ENCODE measurements around the gene ACTRT2.

The ACTRT2 gene

DNA sequence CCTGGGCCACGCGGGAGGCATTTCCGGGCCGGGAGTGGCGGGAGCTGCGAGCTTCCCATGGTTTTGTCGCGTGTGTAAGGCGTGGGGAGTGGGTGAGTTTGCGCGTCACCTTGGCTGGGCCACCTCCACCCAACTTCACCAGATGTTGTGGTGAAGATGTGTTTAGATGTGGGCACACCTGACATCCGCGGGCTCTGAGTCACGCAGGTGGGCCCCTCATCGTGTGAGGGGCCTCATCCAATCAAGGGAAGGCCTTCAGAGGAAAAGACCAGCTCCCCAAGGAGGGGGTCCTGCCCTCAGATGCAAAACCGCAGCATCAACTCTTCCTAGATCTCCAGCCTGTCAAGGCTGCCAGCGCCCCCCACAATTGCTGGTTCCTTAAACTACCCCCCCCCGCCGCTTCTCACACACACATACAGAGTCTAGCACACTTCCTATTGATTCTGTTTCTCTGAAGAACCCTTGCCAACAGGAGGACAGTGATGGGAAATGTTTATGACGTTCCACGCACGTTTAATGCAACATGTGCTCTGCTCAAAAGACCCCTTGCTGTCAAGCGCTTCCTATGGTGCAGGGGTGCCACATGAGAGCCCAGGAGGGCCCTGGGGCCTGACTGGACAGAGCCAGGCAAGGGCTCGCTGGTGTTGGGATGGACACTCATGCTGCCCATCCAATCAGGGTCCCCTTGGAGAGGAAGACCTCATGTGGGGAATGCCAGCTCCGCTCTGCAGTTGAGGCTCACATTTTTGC is 11.9 kb downstream of the ACTRT2 start:
- peak; percentile 30 for DNase-seq

DNA sequence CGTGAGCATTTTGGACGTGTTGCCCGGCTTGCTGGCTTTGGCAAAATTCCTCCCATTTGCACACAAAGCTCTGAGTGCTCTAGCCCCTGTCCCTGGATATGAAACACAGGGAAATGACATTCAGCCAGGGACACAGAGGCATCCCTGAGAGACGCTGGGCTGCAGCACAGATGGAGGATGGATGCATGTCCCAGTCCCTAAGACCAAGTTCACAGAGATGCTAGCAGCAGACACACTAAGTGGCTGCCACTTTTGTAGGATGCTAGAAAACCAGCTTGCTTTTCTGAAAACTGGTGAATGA is 12.5 kb downstream of the ACTRT2 start:
- DNase-seq, result peak; percentile 25

DNA sequence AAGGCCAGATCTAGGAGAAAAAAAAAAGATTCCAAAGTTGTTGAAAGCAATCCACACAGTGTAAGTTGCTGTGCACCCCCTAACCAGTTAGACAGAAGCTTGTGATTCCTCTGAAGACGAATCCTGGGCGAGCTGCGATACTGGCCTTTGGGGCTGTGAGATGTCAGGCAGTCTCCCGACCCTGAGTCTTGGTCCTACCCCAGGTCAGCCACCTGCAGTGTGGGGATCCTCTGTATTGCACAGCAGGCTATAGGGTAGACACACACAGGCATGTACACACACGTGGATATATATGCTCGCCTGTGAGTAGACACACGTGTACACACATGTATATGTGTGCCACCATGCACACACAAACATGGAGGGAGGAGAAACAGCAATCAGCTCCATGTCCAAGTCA is 12.9 kb downstream of the ACTRT2 start:
- DNase-seq, result peak; percentile 6

DNA sequence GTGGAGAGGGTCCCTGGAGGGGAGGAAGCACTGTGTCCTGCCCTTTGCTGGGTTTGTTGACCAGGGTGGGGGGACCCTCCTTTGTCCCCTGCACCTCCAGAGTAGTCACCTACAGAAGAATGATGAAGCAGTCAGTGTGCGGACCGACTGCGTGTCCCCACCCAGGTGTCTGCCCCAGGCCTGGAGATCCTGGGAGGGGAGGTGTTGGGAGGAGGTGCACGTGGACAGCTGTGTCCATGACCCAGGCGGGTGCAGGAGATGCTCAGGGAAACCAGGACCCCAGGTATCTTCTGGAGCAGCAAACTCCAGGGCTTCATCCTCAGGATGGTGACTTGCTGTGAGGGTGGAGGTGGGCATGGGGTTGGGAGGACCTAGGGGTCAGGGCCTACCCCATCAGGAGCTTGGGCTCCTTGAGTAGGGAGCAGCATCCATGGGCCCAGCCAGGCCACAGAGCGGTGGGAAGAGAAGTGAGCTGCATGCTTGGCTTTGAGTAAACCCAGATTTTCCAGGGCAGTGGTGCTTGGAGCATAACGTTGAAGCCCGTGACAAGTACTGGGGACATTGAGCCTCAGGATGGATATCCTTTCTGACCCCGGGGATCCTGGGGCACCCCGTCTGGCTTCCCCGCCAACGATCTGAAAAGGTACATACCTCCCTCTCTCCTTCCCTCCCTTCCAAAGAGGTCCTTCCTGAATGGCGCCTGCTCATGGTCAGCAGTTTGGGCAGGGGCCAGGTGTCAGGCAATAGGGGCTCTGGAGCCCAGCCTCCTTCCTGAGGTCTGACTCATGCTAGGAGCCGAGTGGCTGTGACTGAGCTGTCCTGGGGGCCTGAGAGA is 13.7 kb downstream of the ACTRT2 start:
- no peak for DNase-seq

DNA sequence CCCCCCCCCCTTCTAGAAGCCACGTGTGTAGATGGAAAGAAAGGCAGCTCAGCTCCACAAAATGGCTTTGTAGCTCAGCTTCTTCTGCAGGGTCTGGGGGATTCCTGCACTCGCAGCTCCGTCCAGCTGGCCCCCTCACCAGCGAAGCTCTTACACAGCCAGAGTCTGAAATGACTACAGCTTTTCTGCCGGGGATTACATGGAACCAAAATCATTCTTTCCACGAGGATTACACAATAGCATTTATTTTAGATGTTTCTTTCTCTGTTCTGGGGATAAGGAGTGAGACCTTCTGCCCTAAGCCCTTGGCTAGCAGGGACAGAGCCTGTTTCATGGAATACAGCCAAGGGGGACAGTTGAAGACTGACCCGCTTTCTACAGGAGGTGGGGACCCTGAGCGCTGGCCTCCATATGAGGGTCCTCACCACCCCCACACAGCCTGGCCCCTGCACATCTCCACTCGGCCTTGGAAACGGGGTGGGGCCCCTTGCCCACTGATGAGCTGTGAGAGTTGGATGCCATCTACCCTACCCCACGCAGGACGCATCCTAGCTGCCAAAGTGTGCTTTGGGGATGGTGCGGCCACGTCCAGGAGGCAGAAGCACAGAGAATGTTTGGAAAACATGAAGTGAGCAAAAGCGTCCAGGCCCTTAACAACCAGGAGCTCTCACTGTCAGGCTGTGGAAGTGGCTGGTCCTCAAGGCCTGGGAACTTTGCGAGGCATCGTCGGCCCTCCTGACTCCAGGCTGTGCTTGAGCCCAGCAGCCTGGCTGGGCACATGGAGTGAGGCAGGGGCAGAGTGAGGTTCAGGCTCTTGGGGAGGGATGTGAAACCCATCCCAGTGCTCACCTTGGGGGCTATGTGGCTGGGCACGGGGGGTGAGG is 14.5 kb downstream of the ACTRT2 start:
- no peak for DNase-seq

DNA sequence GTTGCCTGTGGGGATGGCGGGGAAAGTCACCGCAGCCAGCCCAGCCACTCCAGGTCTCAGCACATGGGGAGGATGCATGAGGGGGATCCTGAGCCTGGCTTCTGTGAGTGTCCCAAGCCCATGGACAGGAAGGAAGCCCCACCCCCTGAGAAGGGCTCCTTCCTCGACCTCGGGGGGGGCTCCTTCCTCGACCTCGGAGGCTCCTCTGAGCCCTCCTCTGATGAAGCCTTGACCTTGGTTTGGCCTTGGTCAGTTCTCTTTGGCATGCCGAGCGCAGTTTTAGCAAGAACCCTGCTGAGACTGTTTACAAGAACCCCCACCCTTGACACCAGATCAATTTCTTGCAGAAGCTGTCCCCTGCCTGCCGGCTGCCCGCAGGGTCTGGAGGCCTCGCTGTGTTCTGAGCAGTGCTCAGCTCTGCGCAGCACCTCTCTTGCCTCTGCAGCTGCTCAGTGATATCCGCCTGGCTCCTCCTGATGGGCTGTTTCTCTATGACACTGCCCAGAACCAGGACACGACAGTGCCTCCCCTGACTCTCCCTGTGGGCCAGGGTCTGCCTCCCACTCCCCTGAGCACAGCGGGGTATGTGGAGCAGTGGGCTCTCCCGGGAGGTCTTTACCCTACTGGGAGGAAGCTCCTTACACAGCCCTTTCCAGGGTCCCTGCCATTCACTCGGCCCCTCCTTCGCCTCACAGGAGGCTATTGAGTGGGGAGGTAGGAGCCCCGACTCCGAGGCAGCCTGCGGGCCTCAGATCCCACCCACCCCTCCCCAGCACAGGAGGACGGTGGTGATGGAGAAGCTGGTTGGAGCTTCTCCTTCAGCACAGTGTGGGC is 15.4 kb downstream of the ACTRT2 start:
- no peak for DNase-seq

DNA sequence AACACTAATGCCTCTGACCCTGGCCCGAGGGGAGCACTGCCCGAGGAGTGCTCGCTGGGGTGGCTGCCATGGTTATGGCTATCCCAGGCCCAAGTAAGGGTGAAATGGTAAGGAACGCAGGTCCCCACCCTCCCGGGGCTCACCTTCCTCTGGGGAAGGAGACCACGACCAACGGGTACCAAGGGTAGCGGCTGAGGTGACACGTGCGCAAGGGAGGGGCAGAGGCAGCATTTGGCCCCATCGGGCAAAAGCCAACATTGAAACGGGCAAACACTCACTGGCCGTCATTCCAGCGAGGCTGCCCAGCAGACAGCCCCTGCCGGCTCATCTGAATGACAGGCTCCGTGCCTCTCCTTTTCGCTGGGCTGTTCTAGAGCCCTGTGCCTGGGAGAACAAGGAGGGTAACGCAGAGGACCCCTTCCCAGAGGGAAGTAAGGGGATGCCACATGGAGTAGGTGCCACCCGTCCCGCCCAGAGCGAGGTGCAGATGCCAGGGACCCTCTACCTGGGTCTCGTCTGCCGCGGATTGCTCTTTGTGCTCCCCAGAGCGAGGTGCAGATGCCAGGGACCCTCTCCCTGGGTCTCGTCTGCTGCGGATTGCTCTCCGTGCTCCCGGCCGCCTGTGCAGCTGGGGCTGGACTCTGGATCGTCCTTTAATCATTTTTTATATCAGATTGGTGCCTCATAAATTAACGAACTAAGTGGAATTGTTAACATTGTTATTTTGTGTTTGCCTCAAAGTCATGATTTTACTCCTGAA is 16.2 kb downstream of the ACTRT2 start:
- DNase-seq, result no peak

DNA sequence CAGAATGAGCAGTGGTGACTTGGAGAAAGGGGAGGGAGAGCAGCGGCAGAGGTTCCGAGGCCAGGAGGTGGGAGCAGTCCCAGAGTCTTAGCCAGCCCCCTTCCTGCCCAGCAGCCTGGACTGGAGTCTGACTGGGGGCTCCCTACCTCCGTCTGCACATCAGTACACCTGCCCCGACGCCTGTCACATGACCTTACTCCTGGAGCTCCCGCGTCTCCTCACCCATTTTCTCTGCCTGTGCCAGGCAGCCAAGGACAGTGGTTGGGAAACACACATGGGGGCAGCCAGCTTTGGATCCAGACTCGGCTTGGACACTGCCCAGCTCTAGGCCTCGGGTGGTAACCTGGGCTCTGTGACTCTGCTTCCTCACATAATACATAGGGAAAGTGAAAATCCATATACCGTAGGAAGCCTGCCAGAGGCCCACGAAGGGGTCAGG is 16.9 kb downstream of the ACTRT2 start:
- no peak for DNase-seq

DNA sequence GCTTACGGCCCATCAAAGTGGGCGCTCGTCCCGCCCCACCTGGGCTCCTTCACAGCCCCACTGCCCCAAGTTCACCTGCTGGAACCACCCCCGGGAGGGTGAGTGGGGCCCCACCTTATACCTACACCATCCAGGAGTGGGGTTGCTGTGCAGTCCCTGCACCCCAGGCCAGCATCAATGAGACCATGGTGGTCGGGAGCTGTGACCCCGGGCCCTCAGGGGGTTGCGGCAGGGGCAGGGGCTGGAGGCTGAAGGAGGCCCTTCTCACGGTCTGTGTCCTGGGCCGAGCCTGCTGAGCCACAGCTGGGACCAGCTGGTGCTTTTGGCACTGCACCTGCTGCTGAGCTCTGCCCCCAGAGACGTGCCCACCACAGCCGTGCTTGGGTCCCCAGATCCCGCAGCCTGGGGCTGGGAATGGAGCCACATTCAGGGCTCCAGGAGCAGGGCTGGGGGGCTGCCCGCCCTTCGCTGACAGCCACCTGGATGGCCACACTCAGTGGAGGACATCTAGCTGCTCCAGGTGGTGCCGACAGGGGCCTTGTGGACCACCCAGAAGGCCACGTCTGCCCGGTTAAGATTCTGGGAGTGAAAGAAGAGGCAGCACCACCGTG is 17.4 kb downstream of the ACTRT2 start:
- DNase-seq, result no peak

DNA sequence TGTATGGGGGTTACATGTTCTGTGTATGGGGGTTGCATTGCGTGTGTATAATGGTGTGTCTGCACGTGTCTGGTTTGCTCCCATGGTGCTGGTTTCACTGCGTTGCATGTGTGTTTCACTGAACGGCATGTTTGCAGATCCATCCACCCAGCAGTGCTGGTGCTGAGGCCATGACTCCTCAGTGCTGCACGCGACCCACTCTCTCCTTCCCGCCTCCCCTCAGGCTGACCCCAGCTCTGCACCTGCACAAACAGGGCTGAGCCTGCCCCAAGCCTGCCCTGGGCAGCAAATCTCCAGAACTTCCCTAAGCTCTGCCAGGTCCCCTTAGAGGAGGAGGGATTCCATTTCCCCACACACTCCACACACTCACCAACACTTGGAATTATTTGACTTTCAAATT is 18.7 kb downstream of the ACTRT2 start:
- DNase-seq, result peak; percentile 23

DNA sequence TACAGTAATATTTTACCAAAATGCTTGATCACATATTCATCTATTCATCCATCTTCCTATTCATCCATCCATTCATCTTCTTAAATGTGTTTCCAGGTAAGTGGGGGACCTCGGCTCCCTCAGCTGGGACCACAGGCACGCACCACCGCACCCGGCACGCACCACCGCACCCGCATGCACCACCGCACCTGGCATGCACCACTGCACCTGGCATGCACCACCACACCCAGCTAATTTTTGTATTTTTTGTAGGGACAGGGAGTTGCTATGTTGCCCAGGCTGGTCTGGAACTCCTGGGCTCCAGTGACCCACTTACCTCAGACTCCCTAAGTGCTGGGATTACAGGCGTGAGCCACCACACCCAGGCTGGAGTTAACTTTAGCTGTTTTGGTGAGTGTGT is 21.2 kb downstream of the ACTRT2 start:
- DNase-seq, result no peak

DNA sequence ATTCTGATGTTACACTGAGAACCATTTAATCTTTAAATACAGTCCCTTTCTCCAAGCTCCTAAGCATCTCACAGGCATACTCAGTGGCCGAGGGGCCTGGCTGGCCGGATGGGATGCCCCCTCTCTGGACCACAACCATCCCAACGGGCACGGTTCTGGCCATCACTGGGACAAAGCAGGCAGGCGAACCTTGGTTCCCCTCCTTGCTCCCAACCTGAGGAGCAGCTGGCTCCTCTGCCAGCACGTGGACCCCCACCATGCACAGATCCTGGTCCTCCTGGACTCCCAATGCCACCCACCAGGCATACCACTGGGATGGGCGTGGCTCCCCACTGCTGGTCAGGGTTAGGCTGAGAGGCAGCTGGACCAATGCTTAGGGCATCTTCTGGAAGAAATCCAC is 27.9 kb downstream of the ACTRT2 start:
- DNase-seq, result no peak

DNA sequence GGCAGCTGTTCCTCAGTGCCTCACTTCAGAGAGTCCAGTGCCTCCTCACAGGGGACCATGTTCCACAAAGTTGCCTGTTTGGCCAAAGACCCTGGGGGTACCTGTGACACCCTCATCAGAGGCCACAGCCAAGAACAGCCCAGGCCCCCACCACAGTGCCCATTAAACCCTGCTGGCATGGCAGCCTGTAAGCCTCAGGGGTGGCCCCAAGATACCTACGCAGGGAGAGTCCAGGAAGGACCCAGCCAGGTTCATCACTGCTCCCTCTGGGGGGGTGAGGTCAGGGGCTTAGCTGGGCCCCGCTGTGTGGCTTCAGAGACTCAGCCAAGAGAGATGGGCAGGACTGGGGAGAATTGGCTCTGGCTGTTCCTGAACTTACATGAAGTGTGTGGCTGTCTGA is 28.6 kb downstream of the ACTRT2 start:
- peak; percentile 31 for DNase-seq

DNA sequence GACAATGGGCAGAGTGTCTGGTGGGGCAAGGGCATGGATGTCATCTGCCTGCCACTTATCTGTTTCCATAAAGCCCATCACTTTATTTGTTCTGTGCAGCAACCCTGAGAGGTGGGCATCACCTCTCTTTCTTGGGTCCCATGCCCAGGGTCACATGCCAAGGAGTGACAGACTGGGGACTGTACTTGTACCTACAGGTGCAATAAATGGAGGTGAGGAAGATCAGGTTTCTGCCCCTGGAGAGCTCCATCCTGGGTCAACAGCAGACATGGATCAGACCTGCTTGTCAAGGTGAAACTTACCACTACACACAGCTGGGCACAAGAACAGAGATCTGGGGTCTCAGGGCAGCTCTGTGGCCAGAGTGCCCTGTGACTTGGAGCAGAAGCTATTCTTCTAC is 29.3 kb downstream of the ACTRT2 start:
- peak; percentile 26 for DNase-seq

DNA sequence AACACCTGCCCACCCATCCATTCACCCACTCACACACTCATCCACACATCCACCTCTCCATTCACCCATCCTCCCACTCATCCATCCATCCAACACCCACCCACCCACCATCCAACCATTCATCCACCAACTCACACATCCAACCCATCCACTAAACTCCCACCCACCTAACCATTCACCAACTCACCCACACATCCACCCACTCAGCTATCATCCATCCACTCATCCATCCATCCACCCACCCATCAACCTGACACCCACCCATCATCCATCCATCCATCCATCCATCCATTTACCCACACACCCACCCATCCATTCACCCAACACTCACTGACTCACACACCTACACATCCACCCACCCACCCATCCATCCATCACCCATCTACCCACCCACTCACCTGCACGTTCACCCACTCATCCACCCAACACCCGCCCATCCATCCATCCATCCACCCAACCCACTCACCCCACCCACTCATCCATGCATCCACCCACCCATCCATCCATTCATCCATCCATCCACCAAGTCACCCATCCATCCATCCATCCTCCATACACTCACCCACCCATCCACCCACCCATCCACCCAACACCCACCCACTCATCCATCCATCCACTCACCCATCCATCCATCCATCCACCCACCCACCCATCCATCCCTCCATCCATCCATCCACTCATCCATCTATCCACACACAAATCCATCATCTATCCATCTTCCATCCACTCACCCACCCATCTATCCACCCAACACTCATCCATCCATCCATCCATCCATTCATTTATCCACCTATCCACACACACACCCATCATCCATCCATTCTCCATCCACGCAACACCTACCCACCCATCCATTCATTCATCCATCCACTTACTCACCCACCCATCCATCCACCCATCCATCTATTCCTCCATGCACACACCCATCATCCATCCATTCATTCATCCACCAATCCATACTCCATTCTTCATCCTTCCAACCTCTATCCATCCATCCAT is 30.3 kb downstream of the ACTRT2 start:
- DNase-seq, result peak; percentile 12

DNA sequence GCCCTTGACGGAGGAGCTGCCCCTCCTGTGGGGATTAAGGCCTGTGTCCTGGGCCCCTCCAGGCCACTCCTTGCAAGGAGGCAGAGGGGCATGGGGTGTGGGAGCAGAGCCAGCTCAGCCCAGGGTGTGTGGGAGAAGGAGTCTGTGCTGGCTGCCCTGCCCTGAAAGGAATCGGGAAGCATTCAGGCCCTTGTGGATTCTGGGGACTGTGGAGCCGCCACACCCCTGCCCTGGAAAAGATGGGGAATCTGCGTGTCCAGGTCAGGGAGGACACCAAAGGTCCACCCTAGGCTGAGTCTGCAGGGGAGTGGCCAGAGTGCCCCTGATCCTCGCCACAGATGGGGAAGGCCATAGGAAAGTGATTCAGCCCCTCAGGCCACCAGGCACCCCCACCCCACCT is 31.2 kb downstream of the ACTRT2 start:
- DNase-seq, result peak; percentile 34

DNA sequence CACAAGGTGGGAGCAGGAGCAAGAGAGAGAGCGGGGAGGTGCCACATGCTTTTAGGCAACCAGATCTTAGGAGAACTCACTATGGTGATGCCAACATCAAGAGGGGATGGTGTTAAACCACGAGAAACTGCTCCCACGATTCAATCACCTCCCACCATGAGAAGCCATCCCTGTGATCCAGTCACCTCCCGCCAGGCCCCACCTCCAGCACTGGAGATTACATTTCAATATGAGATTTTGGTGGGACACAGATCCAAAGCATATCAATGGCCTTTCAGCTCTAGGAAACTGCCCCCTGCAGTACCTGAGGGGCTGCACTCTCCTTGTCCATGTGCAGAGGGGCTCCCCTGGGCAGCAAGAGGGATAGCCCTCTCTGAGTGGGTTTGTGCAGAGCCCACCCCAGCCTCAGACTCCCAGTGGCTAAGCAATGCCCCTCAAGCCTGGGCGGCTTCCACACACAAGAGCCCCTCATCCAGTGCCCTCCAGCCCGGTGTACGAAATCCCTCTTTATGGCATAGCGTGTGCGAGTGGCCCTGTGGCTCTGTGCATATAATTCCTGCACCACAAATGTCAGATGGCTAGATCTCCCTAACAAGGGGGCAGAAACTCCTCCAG is 32.2 kb downstream of the ACTRT2 start:
- DNase-seq, result peak; percentile 2

DNA sequence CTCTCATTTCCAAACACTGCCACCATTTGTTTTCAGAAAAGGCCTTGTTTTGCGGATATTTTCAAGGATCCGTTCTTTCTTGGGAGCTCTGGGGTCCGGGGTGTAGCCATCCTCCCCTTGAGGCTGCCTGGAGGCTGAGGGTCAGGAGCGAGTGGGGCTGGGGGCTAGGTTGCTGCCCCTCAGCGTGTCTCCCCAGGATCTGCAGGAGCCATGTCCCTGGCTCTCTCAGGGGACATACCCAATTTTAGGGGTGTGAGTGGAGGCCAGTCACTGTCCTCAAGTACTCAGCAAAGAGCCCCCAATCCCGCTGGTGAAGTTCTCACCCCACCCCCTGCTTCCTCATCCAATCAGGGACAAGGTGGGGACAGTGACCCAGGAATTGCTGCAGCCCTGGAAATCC is 32.7 kb downstream of the ACTRT2 start:
- peak; percentile 21 for DNase-seq

DNA sequence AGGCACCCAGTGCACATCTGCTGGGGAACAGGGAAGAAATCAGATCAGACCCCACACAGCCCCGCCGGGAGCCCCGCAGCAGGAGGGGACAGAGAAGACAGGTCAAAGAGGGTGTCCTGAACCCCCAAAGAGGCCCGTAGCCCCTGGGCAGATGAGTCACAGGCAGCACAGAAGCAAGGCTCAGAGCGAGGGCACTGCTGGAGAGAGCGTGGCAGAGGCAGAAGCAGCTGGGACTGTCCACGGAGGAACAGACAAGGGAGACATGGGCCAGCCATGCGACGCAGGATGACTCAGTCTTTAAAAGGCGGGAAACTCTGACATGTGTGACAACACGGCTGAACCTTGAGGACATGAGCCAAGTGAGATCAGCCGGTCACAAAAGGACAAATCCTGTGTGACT is 33.2 kb downstream of the ACTRT2 start:
- DNase-seq, result peak; percentile 19

DNA sequence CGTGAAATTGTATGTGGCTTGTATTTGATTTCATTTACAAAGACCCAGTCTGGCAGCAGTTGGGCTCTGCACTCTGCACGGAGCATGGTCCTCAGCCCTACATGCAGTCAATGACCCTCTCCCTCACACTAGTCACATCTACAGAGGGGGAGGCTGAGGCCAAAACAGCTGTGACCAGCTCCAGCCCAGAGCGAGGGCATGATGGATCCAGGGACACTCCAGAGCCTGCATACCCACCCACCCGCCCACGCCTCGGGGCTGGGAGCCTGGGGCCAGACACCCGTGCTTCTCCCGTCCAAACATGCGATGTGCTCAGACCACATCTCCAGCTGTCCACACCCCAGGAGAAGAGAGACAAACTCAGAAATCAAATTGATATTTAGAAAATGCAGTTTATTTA is 33.8 kb downstream of the ACTRT2 start:
- DNase-seq, result peak; percentile 3

Data from right forelimb (tissue), 1 donor.